Thyroid gland (tissue), 4 donors: Measurements from ENCODE around the gene TANC1. TPM values are rescaled to one million over a fixed set of nuclear protein-coding genes. Genes with fewer than 3 reads are reported as not detected.
A peak's percentile ranks its signal among the peaks of the same experiment; 100 is the strongest.

ENCODE experiments used
- DNase-seq, 2 donors: peaks; one replicate each; pipeline ENCODE4 v3.0.0-alpha.2; 2019
- H3K27ac ChIP-seq, 3 donors: fragments of 200-600 bp; sonication (generic); 1 replicate in 2 of 3; 2 replicates in 1 of 3; pipeline ENCODE4 v1.5.1; 2016 to 2019; ENCODE audit warnings: mild to moderate bottlenecking in 1 of 3, moderate library complexity in 1 of 3
- H3K27me3 ChIP-seq: fragments of 200-600 bp; sonication (generic); one replicate; pipeline ENCODE4 v1.5.1; 2019
- H3K36me3 ChIP-seq, 2 donors: fragments of 200-600 bp; sonication (generic); one replicate each; pipeline ENCODE4 v1.5.1; 2016 to 2019
- H3K4me1 ChIP-seq, 2 donors: fragments of 200-600 bp; sonication (generic); one replicate each; pipeline ENCODE4 v1.5.1; 2017 to 2019
- H3K4me3 ChIP-seq, 3 donors: fragments of 200-600 bp; sonication (generic); replicated peaks in 1 of 3; 1 replicate in 2 of 3; 2 replicates in 1 of 3; pipeline ENCODE4 v1.5.1; 2016; ENCODE audit warnings: mild to moderate bottlenecking in 1 of 3
- H3K9me3 ChIP-seq: fragments of 200-600 bp; sonication (generic); one replicate; pipeline ENCODE4 v1.5.1; 2017
- CTCF ChIP-seq, 6 experiments: fragments of 200-600 bp in 3 of 6; fragments of 450-650 bp in 3 of 6; sonication (generic) in 3 of 6; IDR thresholded peaks; one replicate each; pipeline ENCODE4 v1.5.1; 2016 to 2019; ENCODE audit warnings: antibody characterized with exemption in 6 of 6, mild to moderate bottlenecking in 2 of 6, inconsistent platforms in 1 of 6, moderate library complexity in 1 of 6
- POLR2A ChIP-seq, 2 donors: fragments of 450-650 bp; IDR thresholded peaks; one replicate each; pipeline ENCODE4 v1.6.1; 2017; ENCODE audit warnings: antibody characterized with exemption in 2 of 2, mild to moderate bottlenecking in 2 of 2, moderate library complexity in 1 of 2
- WGBS, 2 donors: methylation state at CpG; one replicate each; pipeline ENCODE4 v1.1.5; 2017; 5-methylcytosine and 5-hydroxymethylcytosine counted together
- intact Hi-C: fragments of 100-400 bp; cut with DNase I; formaldehyde crosslinking; loops from one replicate; pipeline ENCODE4 v1.15.1; 2023
- total RNA-seq, 4 donors: library from RNA; depleted of rRNA; stranded (reverse); fragments of >200 nt; gene quantifications; one replicate each; pipeline ENCODE4 v1.2.3, GENCODE V29; 2016

Gene TANC1
- total RNA-seq, 4 donors from 2014 or later, result 51.1 to 93.8 (median 63.6) TPM

GRCh38 chr2:159043710-159044109, 75.3 kb downstream of the TANC1 start:
- WGBS, 2 donors, result 95 to 96% methylated on average over 5 of the region's 5 CpGs
- TF ChIP-seq POLR2A (IDR thresholded peaks at IDR 0.05), result no peak
- TF ChIP-seq CTCF (IDR thresholded peaks at IDR 0.05), result no peak
- Histone ChIP-seq H3K36me3 (no peaks in the 10 kb centered on the region), H3K4me3 (no peak overlapping the region), H3K4me1 (peaks cover 41 to 55% of the 10 kb centered on the region in 2 donors), H3K9me3 (no peaks in the 10 kb centered on the region), H3K27me3 (no peaks in the 10 kb centered on the region), H3K27ac (peak overlapping the region in 2 of 3 donors; percentile 34 to 63)
- DNase-seq, result no peak
- intact Hi-C loops, result no loop called here

GRCh38 chr2:159044804-159045286, 76.4 kb downstream of the TANC1 start:
- Histone ChIP-seq H3K36me3 (no peaks in the 10 kb centered on the region), H3K4me1 (peaks cover 41 to 55% of the 10 kb centered on the region in 2 donors), H3K4me3 (no peak overlapping the region), H3K27ac (peak overlapping the region; percentile 34 to 63 (median 59)), H3K27me3 (no peaks in the 10 kb centered on the region), H3K9me3 (no peaks in the 10 kb centered on the region)
- DNase-seq, result peak; percentile 82 to 86
- intact Hi-C loops, result no loop called here
- TF ChIP-seq CTCF (IDR thresholded peaks at IDR 0.05) (no peak), POLR2A (IDR thresholded peaks at IDR 0.05) (no peak)
- 46 to 69% methylated on average over 4 of the region's 4 CpGs for WGBS, 2 donors

- peaks cover 41 to 55% of the 10 kb centered on the region in 2 donors for H3K4me1 ChIP-seq
- no peaks in the 10 kb centered on the region for H3K36me3 ChIP-seq
- no peak for TF ChIP-seq CTCF (IDR thresholded peaks at IDR 0.05)
- TF ChIP-seq POLR2A (IDR thresholded peaks at IDR 0.05), result no peak
- DNase-seq, result no peak
- intact Hi-C loops, result no loop called here
- no peaks in the 10 kb centered on the region for H3K9me3 ChIP-seq
- 64 to 77% methylated on average over 11 of the region's 11 CpGs for WGBS, 2 donors
- no peak overlapping the region for H3K4me3 ChIP-seq
- peak overlapping the region; percentile 34 to 63 (median 59) for H3K27ac ChIP-seq
- no peaks in the 10 kb centered on the region for H3K27me3 ChIP-seq
Measured at GRCh38 chr2:159045545-159046454, 77.4 kb downstream of the TANC1 start.

GRCh38 chr2:159046966-159047365, 78.5 kb downstream of the TANC1 start:
- H3K4me3 ChIP-seq, result no peak overlapping the region
- H3K27me3 ChIP-seq, result no peaks in the 10 kb centered on the region
- no peaks in the 10 kb centered on the region for H3K36me3 ChIP-seq
- 9 to 12% methylated on average over 1 of the region's 1 CpG for whole genome bisulfite sequencing, 2 donors
- intact Hi-C loops, result no loop called here
- TF ChIP-seq CTCF (IDR thresholded peaks at IDR 0.05) (no peak), POLR2A (IDR thresholded peaks at IDR 0.05) (no peak)
- DNase-seq, result peak; percentile 48 to 51
- no peaks in the 10 kb centered on the region for H3K9me3 ChIP-seq
- H3K27ac ChIP-seq, result peak overlapping the region; percentile 44 to 60 (median 57)
- H3K4me1 ChIP-seq, result peaks cover 39 to 50% of the 10 kb centered on the region in 2 donors

GRCh38 chr2:159050426-159050825, 82.0 kb downstream of the TANC1 start:
- DNase-seq, result no peak
- Histone ChIP-seq H3K27ac (no peak overlapping the region), H3K36me3 (no peaks in the 10 kb centered on the region), H3K9me3 (no peaks in the 10 kb centered on the region), H3K27me3 (no peaks in the 10 kb centered on the region), H3K4me1 (peaks cover 27 to 51% of the 10 kb centered on the region in 2 donors), H3K4me3 (no peak overlapping the region)
- intact Hi-C loops, result no loop called here
- TF ChIP-seq POLR2A (IDR thresholded peaks at IDR 0.05) (no peak), CTCF (IDR thresholded peaks at IDR 0.05) (no peak)
- WGBS, 2 donors, result 98% methylated on average over 1 of the region's 1 CpG
